ENCODE measurements around the gene ATP10A. TPM values are rescaled to one million over a fixed set of nuclear protein-coding genes. Genes with fewer than 3 reads are reported as not detected.

ATP10A gene
- total RNA-seq, 1 experiment from 2014 or later = 2.1 TPM

- no peak for TF ChIP-seq ZNF281 (CRISPR knock-in tag; IDR thresholded peaks at IDR 0.05)
Measured at GRCh38 chr15:25844981-25845680, 18.0 kb downstream of the ATP10A start (continued).

GRCh38 chr15:25844542-25844941, 18.6 kb downstream of the ATP10A start:
- DNase-seq (ENCODE audit: low spot score) = no peak
- no peak for TF ChIP-seq ZNF281 (CRISPR knock-in tag; IDR thresholded peaks at IDR 0.05)
- TF ChIP-seq EMX1 (CRISPR knock-in tag; IDR thresholded peaks at IDR 0.05) = no peak
- TF ChIP-seq GRHL2 (CRISPR knock-in tag; IDR thresholded peaks at IDR 0.05; ENCODE audit: insufficient replicate concordance, severe bottlenecking) = no peak
- TF ChIP-seq OVOL2 (CRISPR knock-in tag; IDR thresholded peaks at IDR 0.05; ENCODE audit: borderline replicate concordance) = no peak
- no peak for TF ChIP-seq USF1 (CRISPR knock-in tag; IDR thresholded peaks at IDR 0.05)
- TF ChIP-seq ATF1 (CRISPR knock-in tag; IDR thresholded peaks at IDR 0.05) = no peak
- no peak for TF ChIP-seq FOXP1 (CRISPR knock-in tag; IDR thresholded peaks at IDR 0.05; ENCODE audit: borderline replicate concordance)
- TF ChIP-seq NFYB (CRISPR knock-in tag; conservative IDR thresholded peaks at IDR 0.05; ENCODE audit: low read depth) = no peak
- TF ChIP-seq ZSCAN18 (CRISPR knock-in tag; IDR thresholded peaks at IDR 0.05) = no peak
- no peak for TF ChIP-seq CTCF (IDR thresholded peaks at IDR 0.05)
- TF ChIP-seq NR3C1 (CRISPR knock-in tag; conservative IDR thresholded peaks at IDR 0.05; ENCODE audit: low read depth) = no peak
- TF ChIP-seq IRF1 (CRISPR knock-in tag; IDR thresholded peaks at IDR 0.05) = no peak
- no peak for TF ChIP-seq ERG (CRISPR knock-in tag; IDR thresholded peaks at IDR 0.05)
- TF ChIP-seq MYBL2 (CRISPR knock-in tag; IDR thresholded peaks at IDR 0.05) = no peak
- TF ChIP-seq ZNF532 (CRISPR knock-in tag; IDR thresholded peaks at IDR 0.05; ENCODE audit: borderline replicate concordance) = no peak
- TF ChIP-seq ZNF263 (CRISPR knock-in tag; IDR thresholded peaks at IDR 0.05; ENCODE audit: low read depth) = no peak
- TF ChIP-seq NFATC4 (CRISPR knock-in tag; IDR thresholded peaks at IDR 0.05) = no peak
- CTCF ChIA-PET = no interaction called here

More at GRCh38 chr15:25844542-25844941, 18.6 kb downstream of the ATP10A start:
- Mint-ChIP-seq H3K4me1 (peaks cover 27% of the 10 kb centered on the region), H3K36me3 (no peaks in the 10 kb centered on the region), H3K27ac (no peak overlapping the region), H3K4me3 (no peak overlapping the region), H3K9me3 (no peaks in the 10 kb centered on the region), H3K27me3 (ENCODE audit: low read depth) (no peaks in the 10 kb centered on the region)
- POLR2A ChIA-PET = no interaction called here
- ATAC-seq = no peak

All from WTC11 (cell line).